ENCODE results near the gene DYRK1A.

Gene DYRK1A

DNA sequence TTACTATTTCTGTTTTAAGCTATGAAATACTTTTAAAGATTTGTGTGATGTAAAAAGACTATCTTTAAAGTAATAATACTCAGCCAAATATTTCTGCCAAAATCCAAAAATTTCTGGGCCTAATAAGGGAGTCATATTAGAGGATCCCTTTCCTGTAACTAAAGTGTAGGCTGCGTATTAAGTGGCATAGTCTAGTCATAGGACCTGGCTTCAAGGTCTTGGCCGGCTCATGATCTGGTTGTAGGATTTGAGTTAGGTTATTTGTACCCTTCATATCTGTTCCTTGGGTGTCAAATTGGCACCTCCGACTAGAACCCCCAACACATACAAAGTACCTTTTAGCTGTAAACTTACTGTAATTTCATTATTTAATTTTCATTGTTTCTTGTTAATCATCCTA, 107.8 kb downstream of the DYRK1A start:
- no peak for DNase-seq (ENCODE audit: low read depth)
- TF ChIP-seq, protein P1, sequence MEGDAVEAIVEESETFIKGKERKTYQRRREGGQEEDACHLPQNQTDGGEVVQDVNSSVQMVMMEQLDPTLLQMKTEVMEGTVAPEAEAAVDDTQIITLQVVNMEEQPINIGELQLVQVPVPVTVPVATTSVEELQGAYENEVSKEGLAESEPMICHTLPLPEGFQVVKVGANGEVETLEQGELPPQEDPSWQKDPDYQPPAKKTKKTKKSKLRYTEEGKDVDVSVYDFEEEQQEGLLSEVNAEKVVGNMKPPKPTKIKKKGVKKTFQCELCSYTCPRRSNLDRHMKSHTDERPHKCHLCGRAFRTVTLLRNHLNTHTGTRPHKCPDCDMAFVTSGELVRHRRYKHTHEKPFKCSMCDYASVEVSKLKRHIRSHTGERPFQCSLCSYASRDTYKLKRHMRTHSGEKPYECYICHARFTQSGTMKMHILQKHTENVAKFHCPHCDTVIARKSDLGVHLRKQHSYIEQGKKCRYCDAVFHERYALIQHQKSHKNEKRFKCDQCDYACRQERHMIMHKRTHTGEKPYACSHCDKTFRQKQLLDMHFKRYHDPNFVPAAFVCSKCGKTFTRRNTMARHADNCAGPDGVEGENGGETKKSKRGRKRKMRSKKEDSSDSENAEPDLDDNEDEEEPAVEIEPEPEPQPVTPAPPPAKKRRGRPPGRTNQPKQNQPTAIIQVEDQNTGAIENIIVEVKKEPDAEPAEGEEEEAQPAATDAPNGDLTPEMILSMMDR (IDR thresholded peaks at IDR 0.05; ENCODE audit: control insufficient read depth, insufficient read depth, low read depth, low read length, missing control alignments), result no peak
- H3K4me3 ChIP-seq (ENCODE audit: control insufficient read depth, low read depth, low read length), result no peak overlapping the region

DNA sequence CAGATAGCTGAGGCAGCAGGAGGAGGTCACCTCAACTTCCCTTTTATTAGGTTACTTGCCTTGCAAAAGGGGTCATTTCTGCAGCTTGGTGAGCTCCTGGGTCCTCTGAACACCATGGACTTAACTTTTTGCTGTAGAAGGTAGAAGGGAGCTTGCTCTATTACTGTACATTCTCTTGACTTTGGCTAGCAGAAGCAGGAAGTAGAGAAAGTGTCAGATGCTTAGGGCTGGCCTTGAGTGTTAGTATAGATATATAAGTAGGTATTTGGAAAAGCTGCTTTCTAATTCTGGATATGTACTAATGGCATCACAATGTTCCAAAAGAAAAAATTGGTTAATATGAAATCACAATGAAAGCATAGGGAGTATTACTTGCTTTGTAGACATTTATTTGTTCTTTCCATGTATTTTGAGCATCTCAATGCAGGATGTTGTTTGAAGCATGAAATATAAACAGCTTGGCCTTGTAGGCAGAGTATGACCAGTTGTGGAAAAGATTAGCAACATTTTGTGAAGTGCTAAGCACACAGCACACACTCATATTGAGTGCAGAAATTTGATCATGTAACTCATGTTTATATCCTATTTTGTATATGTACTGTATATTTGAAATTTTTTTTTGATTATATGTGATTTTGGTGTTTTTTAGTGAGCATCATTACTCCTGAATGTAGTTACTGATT, 108.8 kb downstream of the DYRK1A start:
- no peak for DNase-seq (ENCODE audit: low read depth)
- TF ChIP-seq, protein P1 (IDR thresholded peaks at IDR 0.05; ENCODE audit: control insufficient read depth, insufficient read depth, low read depth, low read length, missing control alignments), result no peak
- H3K4me3 ChIP-seq (ENCODE audit: control insufficient read depth, low read depth, low read length), result no peak overlapping the region

DNA sequence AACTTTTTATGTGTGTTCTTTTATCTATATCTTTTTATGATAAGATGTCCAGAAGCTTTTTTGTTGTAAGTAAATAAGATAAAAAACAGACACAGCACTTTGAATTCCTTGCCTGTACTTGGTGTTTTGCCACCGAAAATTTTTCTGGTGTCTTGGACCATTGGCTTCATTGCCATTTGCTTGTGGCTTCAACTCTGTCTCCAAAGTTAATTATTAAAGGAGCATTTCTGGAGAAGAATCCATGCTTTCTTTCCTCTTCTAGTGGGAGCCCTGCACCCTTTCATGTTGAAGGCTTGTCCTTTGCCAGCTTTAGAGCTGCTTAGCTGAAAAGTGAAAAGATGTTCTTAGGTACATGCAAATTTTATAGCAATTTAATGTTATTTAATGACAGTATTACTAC, 112.2 kb downstream of the DYRK1A start:
- H3K4me3 ChIP-seq (ENCODE audit: control insufficient read depth, low read depth, low read length), result no peak overlapping the region
- TF ChIP-seq, protein P1 (IDR thresholded peaks at IDR 0.05; ENCODE audit: control insufficient read depth, insufficient read depth, low read depth, low read length, missing control alignments), result no peak
- no peak for DNase-seq (ENCODE audit: low read depth)

DNA sequence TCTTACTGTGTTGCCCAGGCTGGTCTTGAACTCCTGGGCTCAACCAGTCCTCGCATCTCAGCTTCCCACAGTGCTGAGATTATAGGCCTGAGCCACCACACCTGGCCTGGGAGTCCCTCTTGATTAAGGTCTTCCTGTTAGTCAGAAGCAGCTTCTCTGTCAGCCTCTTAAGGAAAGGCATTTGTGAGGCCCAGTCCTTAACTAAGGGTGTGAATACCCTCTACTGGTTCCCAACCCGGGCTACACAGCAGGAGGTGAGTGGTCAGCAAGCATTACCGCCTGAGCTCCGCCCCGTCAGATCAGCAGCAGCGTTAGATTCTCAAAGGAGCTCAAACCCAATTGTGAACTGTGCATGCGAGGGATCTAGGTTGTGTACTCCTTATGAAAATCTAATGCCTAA, 117.2 kb downstream of the DYRK1A start:
- no peak for DNase-seq (ENCODE audit: low read depth)
- TF ChIP-seq, protein P1 (IDR thresholded peaks at IDR 0.05; ENCODE audit: control insufficient read depth, insufficient read depth, low read depth, low read length, missing control alignments), result no peak
- no peak overlapping the region for H3K4me3 ChIP-seq (ENCODE audit: control insufficient read depth, low read depth, low read length)

DNA sequence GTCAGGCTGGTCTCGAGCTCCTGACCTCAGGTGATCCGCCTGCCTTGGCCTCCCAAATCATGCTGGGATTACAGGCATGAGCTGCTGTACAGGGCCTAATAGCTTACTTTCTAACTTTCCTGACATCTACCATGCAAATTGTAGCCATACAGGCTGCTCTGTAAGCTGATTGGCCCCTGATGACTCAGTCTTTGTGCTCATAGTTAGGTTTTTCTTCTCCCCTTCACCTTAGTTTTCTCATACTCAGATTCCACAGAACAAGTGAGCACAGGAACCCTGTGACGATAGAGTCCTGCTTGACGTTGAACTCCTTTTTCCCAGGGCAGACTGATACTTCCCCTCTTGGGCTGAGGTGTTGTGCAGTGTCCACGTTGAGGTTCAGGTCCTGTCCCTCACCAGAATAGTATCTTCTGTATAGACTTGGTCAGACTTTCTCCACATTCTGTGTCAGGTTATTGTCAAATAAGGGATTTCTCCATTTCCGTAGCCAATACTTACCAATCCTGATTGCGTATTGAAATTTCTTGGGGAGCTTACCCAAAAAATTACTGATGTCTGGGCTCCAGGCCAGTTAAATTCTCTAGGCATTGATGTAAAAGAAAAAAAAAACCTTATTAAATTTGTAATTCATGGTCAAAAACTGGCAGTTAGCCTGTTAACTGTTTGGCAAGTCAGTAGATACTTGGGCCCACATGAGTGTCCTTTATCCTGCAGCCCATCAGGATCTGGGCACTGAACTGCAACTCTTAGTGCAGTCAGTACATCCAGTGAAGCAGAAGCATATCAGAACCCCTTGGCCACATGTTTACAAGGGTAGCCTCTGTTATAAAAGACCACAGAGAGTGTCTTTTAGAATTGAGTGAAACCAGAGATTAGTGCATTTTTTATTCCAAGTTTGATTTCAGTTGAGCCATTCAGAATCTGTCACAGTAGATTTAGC, 118.2 kb downstream of the DYRK1A start:
- TF ChIP-seq, protein P1 (IDR thresholded peaks at IDR 0.05; ENCODE audit: control insufficient read depth, insufficient read depth, low read depth, low read length, missing control alignments), result no peak
- H3K4me3 ChIP-seq (ENCODE audit: control insufficient read depth, low read depth, low read length), result no peak overlapping the region
- no peak for DNase-seq (ENCODE audit: low read depth)

DNA sequence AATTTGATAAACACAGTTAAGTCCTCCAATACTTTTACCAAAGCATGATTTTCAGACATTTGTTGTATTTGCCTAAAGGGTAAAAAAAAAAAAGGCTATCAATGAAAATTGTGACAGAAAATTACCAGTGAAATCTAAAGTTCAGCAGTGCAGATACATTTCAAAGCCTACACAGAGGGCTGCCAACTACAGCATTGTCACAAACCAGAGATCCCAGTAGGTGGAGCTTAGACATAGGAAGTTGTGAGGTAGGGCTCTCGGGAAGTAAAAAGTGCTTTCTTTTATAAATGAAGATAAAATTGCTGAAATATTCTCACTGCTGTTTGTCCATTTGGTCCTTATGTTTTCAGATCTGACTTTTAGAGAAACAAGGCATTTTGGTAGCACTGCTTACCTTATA, 123.0 kb downstream of the DYRK1A start:
- DNase-seq (ENCODE audit: low read depth), result no peak
- TF ChIP-seq, protein P1 (IDR thresholded peaks at IDR 0.05; ENCODE audit: control insufficient read depth, insufficient read depth, low read depth, low read length, missing control alignments), result no peak
- H3K4me3 ChIP-seq (ENCODE audit: control insufficient read depth, low read depth, low read length), result no peak overlapping the region

Measured in AG09309 (cell line).